GM21528 (cell line): ENCODE measurements around the gene LRRC61.
"Not testable (repeated sequence)": the region's sequence is repeated elsewhere in the genome, so short reads cannot be mapped to it uniquely, and the experiment has no call there.

ENCODE experiments used
- ATAC-seq: cut with Tn5 transposase; IDR thresholded peaks from one replicate; pipeline ENCODE4 v1.9.1; 2021; ENCODE audit warnings: mild to moderate bottlenecking, moderate library complexity; ENCODE audit not compliant: unreplicated experiment, low FRiP score

Gene LRRC61

GRCh38 chr7:150322833-150323681 lies at the start of gene LRRC61, which contains the start of gene ACTR3C:
TSS of gene LRRC61 (plus strand) at chr7:150323355. CDS start at chr7:150336862, 13,507 bp downstream.
TSS of gene ACTR3C (minus strand) at chr7:150323545. CDS start at chr7:150295296, 28,249 bp downstream.
- ATAC-seq, result peak; percentile 60

GRCh38 chr7:150276132-150276695 lies 46.9 kb upstream of the LRRC61 start:
- not testable (repeated sequence) for ATAC-seq

GRCh38 chr7:150278383-150278782 lies 44.8 kb upstream of the LRRC61 start:
- not testable (repeated sequence) for ATAC-seq

GRCh38 chr7:150281681-150282403 lies 41.3 kb upstream of the LRRC61 start:
- not testable (repeated sequence) for ATAC-seq

GRCh38 chr7:150283111-150283510 lies 40.0 kb upstream of the LRRC61 start:
- not testable (repeated sequence) for ATAC-seq

- not testable (repeated sequence) for ATAC-seq
Measured at GRCh38 chr7:150283608-150284007, 39.5 kb upstream of the LRRC61 start.

- not testable (repeated sequence) for ATAC-seq
Measured at GRCh38 chr7:150285849-150286754, 37.1 kb upstream of the LRRC61 start.

GRCh38 chr7:150287815-150288214 lies 35.3 kb upstream of the LRRC61 start:
- ATAC-seq, result not testable (repeated sequence)

- ATAC-seq, result not testable (repeated sequence)
Measured at GRCh38 chr7:150288816-150289215, 34.3 kb upstream of the LRRC61 start.

- not testable (repeated sequence) for ATAC-seq
Measured at GRCh38 chr7:150290317-150290716, 32.8 kb upstream of the LRRC61 start.

- ATAC-seq, result not testable (repeated sequence)
Measured at GRCh38 chr7:150295027-150295426, 28.1 kb upstream of the LRRC61 start.

GRCh38 chr7:150295614-150296013 lies 27.5 kb upstream of the LRRC61 start:
- ATAC-seq, result not testable (repeated sequence)

GRCh38 chr7:150296802-150297201 lies 26.4 kb upstream of the LRRC61 start:
- ATAC-seq, result not testable (repeated sequence)

- not testable (repeated sequence) for ATAC-seq
Measured at GRCh38 chr7:150297978-150298377, 25.2 kb upstream of the LRRC61 start.

GRCh38 chr7:150302908-150303310 lies 20.2 kb upstream of the LRRC61 start:
- not testable (repeated sequence) for ATAC-seq

- ATAC-seq, result not testable (repeated sequence)
Measured at GRCh38 chr7:150304499-150305258, 18.5 kb upstream of the LRRC61 start.

GRCh38 chr7:150305259-150305902 lies 17.8 kb upstream of the LRRC61 start:
- not testable (repeated sequence) for ATAC-seq

- ATAC-seq, result not testable (repeated sequence)
Measured at GRCh38 chr7:150305903-150306284, 17.3 kb upstream of the LRRC61 start.

- ATAC-seq, result not testable (repeated sequence)
Measured at GRCh38 chr7:150306377-150306776, 16.8 kb upstream of the LRRC61 start.
